ENCODE data around the gene RAB44. TPM values are rescaled to one million over a fixed set of nuclear protein-coding genes. Genes with fewer than 3 reads are reported as not detected.

RAB44 gene
- total and polyA plus RNA-seq, 2 of the 13 experiments (the other 11 are each of a cell fraction or from before 2014, with no cell fraction given), result not detected

DNA sequence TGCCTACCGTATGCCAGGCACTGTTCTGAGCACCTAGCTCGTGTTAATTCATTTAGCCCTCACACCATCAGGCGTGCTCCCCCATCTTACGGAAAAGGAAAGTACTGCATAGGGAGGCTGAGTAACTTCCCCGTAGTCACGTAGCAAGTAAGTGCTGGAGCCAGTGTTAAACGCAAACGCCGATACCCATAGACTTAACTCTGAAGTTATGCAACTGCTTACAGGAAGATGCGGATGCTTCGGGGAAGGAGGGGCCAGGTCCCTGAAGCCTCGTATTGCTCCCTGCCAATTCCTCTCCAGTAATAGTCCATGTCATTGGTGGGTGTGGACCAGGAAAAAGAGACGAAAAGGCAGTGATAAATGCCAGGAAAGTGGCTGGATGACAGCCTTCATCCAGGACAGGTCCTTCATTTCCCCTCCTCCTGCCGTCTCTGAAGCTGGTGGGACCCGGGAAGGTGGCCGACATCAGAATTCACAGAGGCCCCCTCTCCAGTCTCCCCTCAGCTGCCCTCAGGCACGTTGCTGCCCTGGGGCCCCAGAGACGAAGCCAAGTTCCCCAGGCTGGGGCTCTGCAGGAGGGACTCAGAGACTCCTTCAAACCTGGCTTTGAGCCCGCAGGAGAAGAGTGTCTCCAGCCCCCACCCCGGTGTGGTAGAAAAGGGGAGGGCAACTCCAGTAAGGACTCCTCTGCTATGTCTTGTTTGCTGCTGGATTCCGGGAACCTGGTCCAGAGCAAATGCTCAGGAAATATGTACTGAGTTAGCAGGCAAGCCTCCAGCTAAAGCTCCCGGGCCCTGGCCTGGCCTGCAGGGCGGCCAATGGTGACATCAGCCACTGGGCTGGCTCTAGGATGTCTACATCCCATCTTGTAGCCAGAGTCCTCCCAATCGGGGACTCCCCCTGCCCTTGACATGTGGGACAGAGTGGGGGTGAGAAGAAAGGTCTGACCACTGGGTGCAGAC is 37.8 kb downstream of the RAB44 start (continued):
- TF ChIP-seq, protein P1, sequence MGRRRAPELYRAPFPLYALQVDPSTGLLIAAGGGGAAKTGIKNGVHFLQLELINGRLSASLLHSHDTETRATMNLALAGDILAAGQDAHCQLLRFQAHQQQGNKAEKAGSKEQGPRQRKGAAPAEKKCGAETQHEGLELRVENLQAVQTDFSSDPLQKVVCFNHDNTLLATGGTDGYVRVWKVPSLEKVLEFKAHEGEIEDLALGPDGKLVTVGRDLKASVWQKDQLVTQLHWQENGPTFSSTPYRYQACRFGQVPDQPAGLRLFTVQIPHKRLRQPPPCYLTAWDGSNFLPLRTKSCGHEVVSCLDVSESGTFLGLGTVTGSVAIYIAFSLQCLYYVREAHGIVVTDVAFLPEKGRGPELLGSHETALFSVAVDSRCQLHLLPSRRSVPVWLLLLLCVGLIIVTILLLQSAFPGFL (CRISPR knock-in tag; IDR thresholded peaks at IDR 0.05), result no peak
- no peak for TF ChIP-seq ZNF776 (CRISPR knock-in tag; IDR thresholded peaks at IDR 0.05)

DNA sequence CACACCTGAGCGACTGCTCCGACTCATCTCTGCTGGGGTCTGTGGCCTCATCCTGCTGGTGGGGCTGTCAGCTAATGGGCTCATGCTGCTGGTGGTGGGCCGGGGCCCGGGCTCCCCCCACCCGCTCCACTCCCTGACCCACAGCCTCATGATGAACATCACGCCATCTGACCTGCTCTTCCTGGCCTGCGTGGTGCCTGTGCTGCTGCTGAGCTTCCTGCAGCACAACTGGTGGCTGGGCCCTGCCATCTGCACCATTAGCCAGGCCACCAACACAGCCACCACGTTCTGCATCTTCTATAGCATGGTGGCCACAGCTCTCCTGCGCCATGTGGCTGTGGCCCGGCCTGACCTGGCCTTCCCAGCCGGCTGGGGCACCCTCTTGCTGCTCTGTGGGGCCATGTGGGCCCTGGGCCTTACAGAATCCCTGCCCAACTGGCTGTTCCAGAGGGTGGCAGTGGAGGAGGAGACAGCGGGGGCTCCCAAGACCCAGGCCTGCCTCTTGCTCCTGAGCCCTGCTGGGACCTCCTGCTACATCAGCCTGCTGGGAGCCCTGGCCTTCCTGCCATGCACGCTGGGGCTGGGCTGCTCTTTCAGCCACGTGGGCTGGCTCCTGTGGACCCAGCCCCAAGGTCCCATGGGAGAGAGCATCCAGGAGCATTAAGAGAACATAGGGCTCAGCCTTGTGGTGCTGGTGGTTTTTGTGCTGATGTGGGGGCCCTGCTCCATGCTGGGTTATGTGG is 39.6 kb downstream of the RAB44 start:
- Histone ChIP-seq H3K4me3 (replicated peaks in 1 of 3; ENCODE audit: insufficient read depth in 1 of 3, low read depth in 2 of 3, low read length in 3 of 3) (no peak overlapping the region), H3K36me3 (replicated peaks in 1 of 2; ENCODE audit: control insufficient read depth in 1 of 2, insufficient read depth in 2 of 2, low read length in 2 of 2) (no peaks in the 10 kb centered on the region), H3K9ac (ENCODE audit: insufficient read depth, low read depth, low read length) (no peak overlapping the region), H3K79me2 (ENCODE audit: insufficient read depth, low read length) (no peaks in the 10 kb centered on the region), H3K4me1 (ENCODE audit: insufficient read depth, low read length) (no peaks in the 10 kb centered on the region), H3K4me2 (ENCODE audit: low read depth, low read length) (no peak overlapping the region), H2AFZ (ENCODE audit: low read length) (no peak overlapping the region), H3K27me3 (ENCODE audit: control insufficient read depth in 1 of 2, insufficient read depth in 2 of 2, low read length in 2 of 2) (peaks cover 23 to 84% of the 10 kb centered on the region in 2 experiments), H4K20me1 (ENCODE audit: insufficient read depth, low read length) (no peaks in the 10 kb centered on the region), H3K9me3 (ENCODE audit: low read length) (no peaks in the 10 kb centered on the region), H3K27ac (ENCODE audit: extremely low read length, insufficient read depth, low read length) (no peak overlapping the region)
- BruUV-seq (replicated peaks), result no TSS peak
- peak; percentile 17 for ATAC-seq
- TF ChIP-seq TAF1 (CRISPR knock-in tag; IDR thresholded peaks at IDR 0.05) (0 out of 2 replicates have a peak, but pooled peaks have one; percentile 16), MTA1 (CRISPR knock-in tag; IDR thresholded peaks at IDR 0.05; ENCODE audit: borderline replicate concordance) (no peak), ZNF350 (CRISPR knock-in tag; IDR thresholded peaks at IDR 0.05; ENCODE audit: borderline replicate concordance, low read depth) (0 out of 2 replicates have a peak, but pooled peaks have one; percentile 38)
- TF ChIP-seq, protein P2, sequence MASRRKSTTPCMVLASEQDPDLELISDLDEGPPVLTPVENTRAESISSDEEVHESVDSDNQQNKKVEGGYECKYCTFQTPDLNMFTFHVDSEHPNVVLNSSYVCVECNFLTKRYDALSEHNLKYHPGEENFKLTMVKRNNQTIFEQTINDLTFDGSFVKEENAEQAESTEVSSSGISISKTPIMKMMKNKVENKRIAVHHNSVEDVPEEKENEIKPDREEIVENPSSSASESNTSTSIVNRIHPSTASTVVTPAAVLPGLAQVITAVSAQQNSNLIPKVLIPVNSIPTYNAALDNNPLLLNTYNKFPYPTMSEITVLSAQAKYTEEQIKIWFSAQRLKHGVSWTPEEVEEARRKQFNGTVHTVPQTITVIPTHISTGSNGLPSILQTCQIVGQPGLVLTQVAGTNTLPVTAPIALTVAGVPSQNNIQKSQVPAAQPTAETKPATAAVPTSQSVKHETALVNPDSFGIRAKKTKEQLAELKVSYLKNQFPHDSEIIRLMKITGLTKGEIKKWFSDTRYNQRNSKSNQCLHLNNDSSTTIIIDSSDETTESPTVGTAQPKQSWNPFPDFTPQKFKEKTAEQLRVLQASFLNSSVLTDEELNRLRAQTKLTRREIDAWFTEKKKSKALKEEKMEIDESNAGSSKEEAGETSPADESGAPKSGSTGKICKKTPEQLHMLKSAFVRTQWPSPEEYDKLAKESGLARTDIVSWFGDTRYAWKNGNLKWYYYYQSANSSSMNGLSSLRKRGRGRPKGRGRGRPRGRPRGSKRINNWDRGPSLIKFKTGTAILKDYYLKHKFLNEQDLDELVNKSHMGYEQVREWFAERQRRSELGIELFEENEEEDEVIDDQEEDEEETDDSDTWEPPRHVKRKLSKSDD (CRISPR knock-in tag; IDR thresholded peaks at IDR 0.05; ENCODE audit: low read depth), result no peak
- TF ChIP-seq, protein P3, sequence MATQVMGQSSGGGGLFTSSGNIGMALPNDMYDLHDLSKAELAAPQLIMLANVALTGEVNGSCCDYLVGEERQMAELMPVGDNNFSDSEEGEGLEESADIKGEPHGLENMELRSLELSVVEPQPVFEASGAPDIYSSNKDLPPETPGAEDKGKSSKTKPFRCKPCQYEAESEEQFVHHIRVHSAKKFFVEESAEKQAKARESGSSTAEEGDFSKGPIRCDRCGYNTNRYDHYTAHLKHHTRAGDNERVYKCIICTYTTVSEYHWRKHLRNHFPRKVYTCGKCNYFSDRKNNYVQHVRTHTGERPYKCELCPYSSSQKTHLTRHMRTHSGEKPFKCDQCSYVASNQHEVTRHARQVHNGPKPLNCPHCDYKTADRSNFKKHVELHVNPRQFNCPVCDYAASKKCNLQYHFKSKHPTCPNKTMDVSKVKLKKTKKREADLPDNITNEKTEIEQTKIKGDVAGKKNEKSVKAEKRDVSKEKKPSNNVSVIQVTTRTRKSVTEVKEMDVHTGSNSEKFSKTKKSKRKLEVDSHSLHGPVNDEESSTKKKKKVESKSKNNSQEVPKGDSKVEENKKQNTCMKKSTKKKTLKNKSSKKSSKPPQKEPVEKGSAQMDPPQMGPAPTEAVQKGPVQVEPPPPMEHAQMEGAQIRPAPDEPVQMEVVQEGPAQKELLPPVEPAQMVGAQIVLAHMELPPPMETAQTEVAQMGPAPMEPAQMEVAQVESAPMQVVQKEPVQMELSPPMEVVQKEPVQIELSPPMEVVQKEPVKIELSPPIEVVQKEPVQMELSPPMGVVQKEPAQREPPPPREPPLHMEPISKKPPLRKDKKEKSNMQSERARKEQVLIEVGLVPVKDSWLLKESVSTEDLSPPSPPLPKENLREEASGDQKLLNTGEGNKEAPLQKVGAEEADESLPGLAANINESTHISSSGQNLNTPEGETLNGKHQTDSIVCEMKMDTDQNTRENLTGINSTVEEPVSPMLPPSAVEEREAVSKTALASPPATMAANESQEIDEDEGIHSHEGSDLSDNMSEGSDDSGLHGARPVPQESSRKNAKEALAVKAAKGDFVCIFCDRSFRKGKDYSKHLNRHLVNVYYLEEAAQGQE (IDR thresholded peaks at IDR 0.05; ENCODE audit: borderline replicate concordance in 1 of 2, low read depth in 1 of 2, low read length in 2 of 2), result no peak
- no peak for FAIRE-seq
- in situ Hi-C loops (cut with HindIII; ENCODE audit: extremely low pct_ligation_motif_present, low pct_unique_long_range_greater_than_20kb) (no loop called here), intact Hi-C loops (cut with micrococcal nuclease; ENCODE audit: unreplicated experiment) (no loop called here)
- ChIA-PET POLR2A (no interaction called here), CTCF (ENCODE audit: low intra/inter-chr PET ratio, low total read pairs) (no interaction called here)
- no peak for DNase-seq (ENCODE audit: low spot score)
- WGBS (ENCODE audit: low lambda C conversion rate), result 40% methylated on average over 14 of the region's 14 CpGs
